Mesothelial cell of epicardium (in vitro differentiated cells): ENCODE results near the gene MITF. TPM values are rescaled to one million over a fixed set of nuclear protein-coding genes. Genes with fewer than 3 reads are reported as not detected.

Experiments used
- DNase-seq, 2 experiments: peaks; one replicate each; pipeline ENCODE4 v3.0.0; 2021; ENCODE audit warnings: low spot score in 2 of 2; ENCODE audit not compliant: unreplicated experiment in 2 of 2
- H3K27ac Mint-ChIP-seq: 2 replicates; pipeline ENCODE4 v1.8.0; 2021; ENCODE audit warnings: mixed read lengths
- H3K27me3 Mint-ChIP-seq: 2 replicates; pipeline ENCODE4 v1.8.0; 2021; ENCODE audit warnings: low read depth, mixed read lengths
- H3K36me3 Mint-ChIP-seq: 2 replicates; pipeline ENCODE4 v1.8.0; 2021; ENCODE audit warnings: mixed read lengths
- H3K4me1 Mint-ChIP-seq: 2 replicates; pipeline ENCODE4 v1.8.0; 2021; ENCODE audit warnings: mixed read lengths
- H3K4me3 Mint-ChIP-seq: 2 replicates; pipeline ENCODE4 v1.8.0; 2021; ENCODE audit warnings: mild to moderate bottlenecking, moderate library complexity, mixed read lengths
- H3K9me3 Mint-ChIP-seq: 2 replicates; pipeline ENCODE4 v1.8.0; 2021; ENCODE audit warnings: mixed read lengths
- total RNA-seq: library from RNA; stranded (reverse); gene quantifications from 3 replicates; pipeline ENCODE4 v1.2.1, GENCODE V29; 2021
- TF ChIP-seq, protein P1 (sequence below): fragments of 200-600 bp; sonication (generic); IDR thresholded peaks from one replicate; pipeline ENCODE4 v1.5.0; 2021; ENCODE audit warnings: antibody characterized with exemption; ENCODE audit not compliant: unreplicated experiment

The MITF gene
- total RNA-seq, 1 donor from 2014 or later: 7.0 TPM

DNA sequence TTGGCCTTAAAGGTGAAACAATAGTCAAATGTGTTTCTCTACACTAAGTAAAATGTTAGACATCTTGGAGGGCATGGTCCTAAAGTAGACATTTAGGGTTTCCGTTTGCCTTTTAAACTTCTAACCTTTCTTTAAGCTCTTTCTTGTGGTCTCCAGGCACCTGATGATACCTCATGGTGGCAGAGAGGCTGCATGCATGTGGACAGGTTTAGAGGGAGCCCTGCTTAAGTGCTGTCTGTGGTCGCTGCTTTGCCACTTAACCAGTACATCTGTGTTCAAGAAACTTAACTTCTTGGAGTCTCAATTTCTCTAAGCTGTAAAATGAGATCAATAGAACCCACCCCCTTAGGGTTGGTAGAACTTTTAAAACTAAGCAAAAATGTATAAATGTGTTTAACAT lies 6.2 kb downstream of the MITF start:
- Mint-ChIP-seq H3K4me3 (no peak overlapping the region), H3K27ac (no peak overlapping the region), H3K36me3 (no peaks in the 10 kb centered on the region), H3K9me3 (no peaks in the 10 kb centered on the region), H3K27me3 (peaks cover 12% of the 10 kb centered on the region), H3K4me1 (peaks cover 9% of the 10 kb centered on the region)
- no peak for DNase-seq
- TF ChIP-seq, protein P1, sequence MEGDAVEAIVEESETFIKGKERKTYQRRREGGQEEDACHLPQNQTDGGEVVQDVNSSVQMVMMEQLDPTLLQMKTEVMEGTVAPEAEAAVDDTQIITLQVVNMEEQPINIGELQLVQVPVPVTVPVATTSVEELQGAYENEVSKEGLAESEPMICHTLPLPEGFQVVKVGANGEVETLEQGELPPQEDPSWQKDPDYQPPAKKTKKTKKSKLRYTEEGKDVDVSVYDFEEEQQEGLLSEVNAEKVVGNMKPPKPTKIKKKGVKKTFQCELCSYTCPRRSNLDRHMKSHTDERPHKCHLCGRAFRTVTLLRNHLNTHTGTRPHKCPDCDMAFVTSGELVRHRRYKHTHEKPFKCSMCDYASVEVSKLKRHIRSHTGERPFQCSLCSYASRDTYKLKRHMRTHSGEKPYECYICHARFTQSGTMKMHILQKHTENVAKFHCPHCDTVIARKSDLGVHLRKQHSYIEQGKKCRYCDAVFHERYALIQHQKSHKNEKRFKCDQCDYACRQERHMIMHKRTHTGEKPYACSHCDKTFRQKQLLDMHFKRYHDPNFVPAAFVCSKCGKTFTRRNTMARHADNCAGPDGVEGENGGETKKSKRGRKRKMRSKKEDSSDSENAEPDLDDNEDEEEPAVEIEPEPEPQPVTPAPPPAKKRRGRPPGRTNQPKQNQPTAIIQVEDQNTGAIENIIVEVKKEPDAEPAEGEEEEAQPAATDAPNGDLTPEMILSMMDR: no peak

DNA sequence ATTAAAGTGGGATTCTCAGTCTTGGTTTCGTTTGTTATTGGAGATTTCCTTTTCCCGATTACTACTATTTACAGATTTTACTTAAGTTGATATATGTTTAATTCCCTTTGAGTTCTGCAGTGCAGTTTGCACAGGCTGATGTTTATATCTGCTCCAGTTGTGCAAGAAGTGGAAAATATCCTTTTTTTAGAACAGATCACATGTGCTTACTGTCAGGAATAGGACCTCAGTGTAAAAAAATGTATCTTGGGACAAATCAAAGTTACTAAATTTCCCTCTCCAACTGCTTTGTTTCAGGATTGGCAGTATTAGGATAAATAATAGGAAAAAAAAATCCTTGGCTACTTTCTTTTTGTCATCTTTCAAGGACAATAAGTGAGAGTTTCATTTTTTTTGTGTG lies 6.9 kb downstream of the MITF start:
- no peaks in the 10 kb centered on the region for H3K36me3 Mint-ChIP-seq
- H3K4me1 Mint-ChIP-seq: peaks cover 3% of the 10 kb centered on the region
- no peak overlapping the region for H3K27ac Mint-ChIP-seq
- H3K9me3 Mint-ChIP-seq: no peaks in the 10 kb centered on the region
- no peak overlapping the region for H3K4me3 Mint-ChIP-seq
- DNase-seq: no peak
- TF ChIP-seq, protein P1: no peak
- H3K27me3 Mint-ChIP-seq: peaks cover 6% of the 10 kb centered on the region

DNA sequence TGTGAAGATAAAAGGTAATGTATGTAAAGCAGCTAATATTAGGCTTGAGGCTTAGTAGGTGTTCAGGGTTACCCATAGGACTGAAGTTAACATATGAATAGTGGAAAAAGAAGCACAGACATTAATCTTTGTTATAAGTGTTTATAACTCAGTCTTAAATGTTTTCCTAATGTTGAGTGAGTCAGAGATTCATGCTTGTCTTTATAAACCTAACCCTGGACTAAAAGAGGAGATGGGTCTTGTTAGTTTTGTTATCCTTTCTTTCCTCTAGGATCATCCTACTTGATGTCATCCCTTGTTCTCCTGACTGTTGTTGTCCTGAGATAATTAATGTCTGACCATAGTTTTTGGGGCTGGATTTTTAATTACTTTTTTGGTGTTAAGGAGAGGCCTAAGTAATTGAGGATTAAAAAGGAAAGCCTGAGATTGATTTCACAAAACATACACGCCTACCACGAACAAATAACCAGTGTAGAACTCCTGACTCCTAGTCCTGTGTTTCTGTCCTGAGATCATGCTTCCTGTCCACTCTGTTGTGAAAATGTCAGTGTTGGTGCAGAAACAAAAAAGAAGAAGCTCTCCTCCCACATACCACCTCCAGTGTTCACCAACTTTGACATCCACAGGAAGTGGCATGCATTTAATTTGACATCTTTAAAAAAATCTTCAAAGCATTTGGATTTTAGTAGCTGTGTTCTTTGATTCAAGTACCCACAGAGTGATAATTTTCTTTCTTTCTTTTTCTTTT lies 8.4 kb downstream of the MITF start:
- no peak overlapping the region for H3K4me3 Mint-ChIP-seq
- peaks cover 4% of the 10 kb centered on the region for H3K36me3 Mint-ChIP-seq
- DNase-seq: no peak
- H3K27me3 Mint-ChIP-seq: no peaks in the 10 kb centered on the region
- H3K4me1 Mint-ChIP-seq: no peaks in the 10 kb centered on the region
- TF ChIP-seq, protein P1: no peak
- peaks cover 13% of the 10 kb centered on the region for H3K9me3 Mint-ChIP-seq
- H3K27ac Mint-ChIP-seq: no peak overlapping the region

DNA sequence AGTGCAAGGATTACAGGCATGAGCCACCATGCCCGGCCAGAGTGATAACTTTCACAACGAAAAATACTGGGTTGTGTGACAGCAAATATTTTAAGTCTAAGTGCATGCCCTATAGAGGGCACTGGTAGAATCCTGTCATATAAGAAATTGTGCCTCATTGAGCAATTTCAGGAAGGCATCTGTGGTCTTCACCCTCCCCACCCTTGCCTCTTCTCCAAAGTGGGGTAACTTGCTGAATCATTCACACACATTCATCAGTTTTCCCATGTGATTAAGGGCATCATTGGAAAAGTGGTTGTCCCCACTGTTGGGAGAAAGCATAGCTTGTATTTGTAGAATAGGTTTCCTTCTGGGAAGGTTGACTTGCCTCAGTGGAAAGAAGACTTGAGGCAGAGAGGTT lies 9.2 kb downstream of the MITF start:
- Mint-ChIP-seq H3K9me3 (peaks cover 17% of the 10 kb centered on the region), H3K4me1 (no peaks in the 10 kb centered on the region), H3K27me3 (no peaks in the 10 kb centered on the region), H3K36me3 (peaks cover 4% of the 10 kb centered on the region), H3K4me3 (no peak overlapping the region), H3K27ac (no peak overlapping the region)
- TF ChIP-seq, protein P1: no peak
- no peak for DNase-seq

DNA sequence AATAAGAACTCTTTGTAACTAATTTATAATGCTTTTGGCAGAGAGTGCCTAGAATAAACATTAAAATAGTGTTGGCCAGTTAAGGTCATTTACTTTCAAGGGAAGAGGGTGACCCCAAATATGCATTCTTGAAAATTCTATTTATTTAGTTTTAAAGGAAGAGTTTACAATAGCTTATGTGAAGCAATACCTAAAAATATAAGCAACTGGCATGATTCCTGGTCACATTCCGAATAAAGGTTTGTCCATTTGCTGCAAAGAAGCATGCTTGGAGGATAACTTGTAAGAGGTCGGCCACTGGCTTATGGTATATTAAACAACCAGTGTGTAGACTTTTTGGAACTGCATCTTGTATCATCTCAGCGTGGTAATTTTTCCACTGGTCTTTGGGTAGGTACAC lies 10.2 kb downstream of the MITF start:
- TF ChIP-seq, protein P1: no peak
- no peaks in the 10 kb centered on the region for H3K4me1 Mint-ChIP-seq

More for the DNA sequence above, 10.2 kb downstream of the MITF start:
- Mint-ChIP-seq H3K9me3 (peaks cover 24% of the 10 kb centered on the region), H3K36me3 (peaks cover 4% of the 10 kb centered on the region), H3K27me3 (no peaks in the 10 kb centered on the region), H3K27ac (no peak overlapping the region), H3K4me3 (no peak overlapping the region)
- DNase-seq: no peak
